Measurements from ENCODE around the gene HIBCH. TPM values are rescaled to one million over a fixed set of nuclear protein-coding genes. Genes with fewer than 3 reads are reported as not detected.
A peak's percentile ranks its signal among the peaks of the same experiment; 100 is the strongest.
"Not testable (repeated sequence)": the region's sequence is repeated elsewhere in the genome, so short reads cannot be mapped to it uniquely, and the experiment has no call there.

Gene HIBCH
- total and polyA plus RNA-seq, 2 experiments from 2014 or later = 10.4 to 29.0 TPM

GRCh38 chr2:190362894-190363293, 43.3 kb upstream of the HIBCH start:
- H3F3A ChIP-seq (ENCODE audit: insufficient read depth) = peaks cover 7% of the 10 kb centered on the region; the same call in 1 of the 2 replicates
- peaks cover 11% of the 10 kb centered on the region; the same call in 1 of the 2 replicates for H3K4me1 ChIP-seq (ENCODE audit: insufficient read depth)
- no peak for DNase-seq
- H3K36me3 ChIP-seq (ENCODE audit: low read depth) = peaks cover 14% of the 10 kb centered on the region; the same call in 1 of the 2 replicates
- peaks cover 6% of the 10 kb centered on the region; the same call in 1 of the 2 replicates for H3K79me2 ChIP-seq (ENCODE audit: insufficient read depth)
- H3K4me2 ChIP-seq (ENCODE audit: unreplicated experiment) = no peak overlapping the region
- H3K9me3 ChIP-seq (ENCODE audit: low read depth) = no peaks in the 10 kb centered on the region
- H3K9ac ChIP-seq = no peak overlapping the region
- H3K4me3 ChIP-seq = no peak overlapping the region
- no peaks in the 10 kb centered on the region for H3K27me3 ChIP-seq (replicated peaks; ENCODE audit: insufficient read depth)
- no peak for TF ChIP-seq EZH2 (IDR thresholded peaks at IDR 0.05; ENCODE audit: insufficient read depth, poor library complexity, severe bottlenecking)
- no peak for TF ChIP-seq EZH2phosphoT487 (IDR thresholded peaks at IDR 0.05; ENCODE audit: insufficient read depth, low read depth)
- no peak overlapping the region for H3K27ac ChIP-seq
- H4K20me1 ChIP-seq (ENCODE audit: insufficient read depth) = no peaks in the 10 kb centered on the region
- WGBS, 2 experiments (ENCODE audit: low coverage in 1 of 2, low lambda C conversion rate in 2 of 2, missing lambda C conversion rate in 2 of 2) = 91 to 94% methylated on average over 1 of the region's 1 CpG
- H2AFZ ChIP-seq = no peak overlapping the region
- no peaks in the 10 kb centered on the region for H3K9me2 ChIP-seq (ENCODE audit: insufficient read depth)
- in situ Hi-C loops (cut with MboI) = no loop called here

- in situ Hi-C loops (cut with MboI) = no loop called here
- DNase-seq = no peak
- H2AFZ ChIP-seq = no peak overlapping the region
These were observed 41.9 kb upstream of the HIBCH start for GRCh38 chr2:190361572-190361971.

GRCh38 chr2:190360965-190361364, 41.3 kb upstream of the HIBCH start:
- DNase-seq = no peak
- in situ Hi-C loops (cut with MboI) = no loop called here
- peaks cover 14% of the 10 kb centered on the region for H3K36me3 ChIP-seq (ENCODE audit: low read depth)
- no peak overlapping the region for H3K4me2 ChIP-seq (ENCODE audit: unreplicated experiment)
- peaks cover 13% of the 10 kb centered on the region; the same call in 1 of the 2 replicates for H3K4me1 ChIP-seq (ENCODE audit: insufficient read depth)
- no peak overlapping the region for H3K9ac ChIP-seq
- no peaks in the 10 kb centered on the region for H3K9me3 ChIP-seq (ENCODE audit: low read depth)
- WGBS, 2 experiments (ENCODE audit: low coverage in 1 of 2, low lambda C conversion rate in 2 of 2, missing lambda C conversion rate in 2 of 2) = 86 to 88% methylated on average over 3 of the region's 3 CpGs
- no peaks in the 10 kb centered on the region for H3K27me3 ChIP-seq (replicated peaks; ENCODE audit: insufficient read depth)
- H3K79me2 ChIP-seq (ENCODE audit: insufficient read depth) = peaks cover 25% of the 10 kb centered on the region
- no peak overlapping the region for H3K27ac ChIP-seq
- no peak for TF ChIP-seq EZH2phosphoT487 (IDR thresholded peaks at IDR 0.05; ENCODE audit: insufficient read depth, low read depth)
- no peak for TF ChIP-seq EZH2 (IDR thresholded peaks at IDR 0.05; ENCODE audit: insufficient read depth, poor library complexity, severe bottlenecking)
- H2AFZ ChIP-seq = no peak overlapping the region
- no peaks in the 10 kb centered on the region for H3K9me2 ChIP-seq (ENCODE audit: insufficient read depth)
- no peaks in the 10 kb centered on the region for H4K20me1 ChIP-seq (ENCODE audit: insufficient read depth)
- no peak overlapping the region for H3K4me3 ChIP-seq
- H3F3A ChIP-seq (ENCODE audit: insufficient read depth) = peaks cover 7% of the 10 kb centered on the region; the same call in 1 of the 2 replicates

More at GRCh38 chr2:190361572-190361971, 41.9 kb upstream of the HIBCH start:
- H3K9me3 ChIP-seq (ENCODE audit: low read depth) = no peaks in the 10 kb centered on the region
- TF ChIP-seq EZH2phosphoT487 (IDR thresholded peaks at IDR 0.05; ENCODE audit: insufficient read depth, low read depth) (no peak), EZH2 (IDR thresholded peaks at IDR 0.05; ENCODE audit: insufficient read depth, poor library complexity, severe bottlenecking) (no peak)
- no peak overlapping the region for H3K4me2 ChIP-seq (ENCODE audit: unreplicated experiment)
- peaks cover 14% of the 10 kb centered on the region for H3K36me3 ChIP-seq (ENCODE audit: low read depth)
- no peak overlapping the region for H3K27ac ChIP-seq
- H3K4me1 ChIP-seq (ENCODE audit: insufficient read depth) = peaks cover 11% of the 10 kb centered on the region; the same call in 1 of the 2 replicates
- H4K20me1 ChIP-seq (ENCODE audit: insufficient read depth) = no peaks in the 10 kb centered on the region
- peaks cover 7% of the 10 kb centered on the region; the same call in 1 of the 2 replicates for H3F3A ChIP-seq (ENCODE audit: insufficient read depth)
- H3K4me3 ChIP-seq = no peak overlapping the region
- peaks cover 19% of the 10 kb centered on the region; the same call in 1 of the 2 replicates for H3K79me2 ChIP-seq (ENCODE audit: insufficient read depth)
- 69 to 73% methylated on average over 2 of the region's 2 CpGs for WGBS, 2 experiments (ENCODE audit: low coverage in 1 of 2, low lambda C conversion rate in 2 of 2, missing lambda C conversion rate in 2 of 2)
- no peaks in the 10 kb centered on the region for H3K27me3 ChIP-seq (replicated peaks; ENCODE audit: insufficient read depth)
- no peaks in the 10 kb centered on the region for H3K9me2 ChIP-seq (ENCODE audit: insufficient read depth)
- no peak overlapping the region for H3K9ac ChIP-seq

- H3K4me3 ChIP-seq = no peak overlapping the region; the same call in 1 of the 2 replicates
- peak overlapping the region; percentile 47; the same call in 1 of the 2 replicates for H3K27ac ChIP-seq
- no peaks in the 10 kb centered on the region for H4K20me1 ChIP-seq (ENCODE audit: insufficient read depth)
- peak overlapping the region; percentile 80 for H3K4me2 ChIP-seq (ENCODE audit: unreplicated experiment)
- no peak overlapping the region; the same call in 1 of the 2 replicates for H2AFZ ChIP-seq
- H3K9ac ChIP-seq = no peak overlapping the region
- H3K79me2 ChIP-seq (ENCODE audit: insufficient read depth) = peaks cover 29% of the 10 kb centered on the region
- H3K9me2 ChIP-seq (ENCODE audit: insufficient read depth) = no peaks in the 10 kb centered on the region
- peaks cover 7% of the 10 kb centered on the region; the same call in 1 of the 2 replicates for H3F3A ChIP-seq (ENCODE audit: insufficient read depth)
- no peaks in the 10 kb centered on the region for H3K9me3 ChIP-seq (ENCODE audit: low read depth)
- in situ Hi-C loops (cut with MboI) = no loop called here
- no peak for TF ChIP-seq EZH2phosphoT487 (IDR thresholded peaks at IDR 0.05; ENCODE audit: insufficient read depth, low read depth)
- TF ChIP-seq EZH2 (IDR thresholded peaks at IDR 0.05; ENCODE audit: insufficient read depth, poor library complexity, severe bottlenecking) = no peak
- H3K27me3 ChIP-seq (replicated peaks; ENCODE audit: insufficient read depth) = no peaks in the 10 kb centered on the region
- peaks cover 14% of the 10 kb centered on the region for H3K36me3 ChIP-seq (ENCODE audit: low read depth)
- DNase-seq = no peak
- peaks cover 15% of the 10 kb centered on the region; the same call in 1 of the 2 replicates for H3K4me1 ChIP-seq (ENCODE audit: insufficient read depth)
These were observed 40.9 kb upstream of the HIBCH start for GRCh38 chr2:190360561-190360960.

GRCh38 chr2:190358655-190359448, 39.2 kb upstream of the HIBCH start:
- Histone ChIP-seq H3K4me1 (ENCODE audit: insufficient read depth) (peaks cover 23% of the 10 kb centered on the region), H3K4me3 (peak overlapping the region; percentile 69; the same call in 1 of the 2 replicates), H2AFZ (0 out of 2 replicates have a peak overlapping the region, but pooled peaks have one; percentile 79), H3K79me2 (ENCODE audit: insufficient read depth) (peaks cover 45% of the 10 kb centered on the region), H3K4me2 (ENCODE audit: unreplicated experiment) (peak overlapping the region; percentile 80), H3K27ac (0 out of 2 replicates have a peak overlapping the region, but pooled peaks have one; percentile 47)
- H3F3A ChIP-seq (ENCODE audit: insufficient read depth); DNase-seq; H3K9me2 ChIP-seq (ENCODE audit: insufficient read depth); H3K9me3 ChIP-seq (ENCODE audit: low read depth); in situ Hi-C loops (cut with MboI); H3K9ac ChIP-seq; H4K20me1 ChIP-seq (ENCODE audit: insufficient read depth); H3K36me3 ChIP-seq (ENCODE audit: low read depth); H3K27me3 ChIP-seq (replicated peaks; ENCODE audit: insufficient read depth): not testable (repeated sequence)
- 85% methylated on average over 8 of the region's 8 CpGs for WGBS, 2 experiments (ENCODE audit: low coverage in 1 of 2, low lambda C conversion rate in 2 of 2, missing lambda C conversion rate in 2 of 2)
